HG02840 (cell line): ENCODE measurements around the gene TECTB.
"Not testable (repeated sequence)": the region's sequence is repeated elsewhere in the genome, so short reads cannot be mapped to it uniquely, and the experiment has no call there.

Experiments used
- ATAC-seq: cut with Tn5 transposase; IDR thresholded peaks from one replicate; pipeline ENCODE4 v1.9.1; 2021; ENCODE audit warnings: mild to moderate bottlenecking, moderate library complexity, moderate number of reproducible peaks; ENCODE audit not compliant: unreplicated experiment, low FRiP score

The TECTB gene

GRCh38 chr10:112283100-112283499, at the start of gene TECTB:
TSS of gene TECTB (plus strand) at chr10:112283400. CDS start at chr10:112283735, 335 bp downstream.
- ATAC-seq = no peak

GRCh38 chr10:112235141-112235540, 48.1 kb upstream of the TECTB start:
- ATAC-seq = no peak

GRCh38 chr10:112235920-112236319, 47.3 kb upstream of the TECTB start:
- no peak for ATAC-seq

- ATAC-seq = no peak
Observed at GRCh38 chr10:112236486-112236885, 46.7 kb upstream of the TECTB start.

GRCh38 chr10:112239347-112239746, 43.9 kb upstream of the TECTB start:
- ATAC-seq = no peak

GRCh38 chr10:112240441-112240840, 42.8 kb upstream of the TECTB start:
- no peak for ATAC-seq

GRCh38 chr10:112241651-112242341, 41.4 kb upstream of the TECTB start:
- ATAC-seq = no peak

- ATAC-seq = no peak
Observed at GRCh38 chr10:112242769-112243168, 40.4 kb upstream of the TECTB start.

- ATAC-seq = no peak
Observed at GRCh38 chr10:112243713-112244112, 39.5 kb upstream of the TECTB start.

- no peak for ATAC-seq
Observed at GRCh38 chr10:112244197-112244596, 39.0 kb upstream of the TECTB start.

GRCh38 chr10:112247791-112248190, 35.4 kb upstream of the TECTB start:
- no peak for ATAC-seq

GRCh38 chr10:112248584-112249295, 34.5 kb upstream of the TECTB start:
- ATAC-seq = no peak

- no peak for ATAC-seq
Observed at GRCh38 chr10:112249722-112250121, 33.5 kb upstream of the TECTB start.

GRCh38 chr10:112250555-112250954, 32.6 kb upstream of the TECTB start:
- ATAC-seq = no peak

GRCh38 chr10:112251238-112251637, 32.0 kb upstream of the TECTB start:
- not testable (repeated sequence) for ATAC-seq

- ATAC-seq = no peak
Observed at GRCh38 chr10:112258407-112258806, 24.8 kb upstream of the TECTB start.

GRCh38 chr10:112259688-112260087, 23.5 kb upstream of the TECTB start:
- no peak for ATAC-seq

GRCh38 chr10:112260831-112261230, 22.4 kb upstream of the TECTB start:
- no peak for ATAC-seq

GRCh38 chr10:112261281-112261822, 21.8 kb upstream of the TECTB start:
- ATAC-seq = no peak

GRCh38 chr10:112262546-112262945, 20.7 kb upstream of the TECTB start:
- ATAC-seq = no peak

GRCh38 chr10:112265745-112266144, 17.5 kb upstream of the TECTB start:
- ATAC-seq = no peak

- ATAC-seq = no peak
Observed at GRCh38 chr10:112269266-112269665, 13.9 kb upstream of the TECTB start.
